Type B pancreatic cell (in vitro differentiated cells): ENCODE data around the gene PTPRO. TPM values are rescaled to one million over a fixed set of nuclear protein-coding genes. Genes with fewer than 3 reads are reported as not detected.

Experiments
- DNase-seq: peaks from one replicate; pipeline ENCODE4 v3.0.0; 2021; ENCODE audit warnings: mixed read lengths; ENCODE audit not compliant: unreplicated experiment; ENCODE audit errors: extremely low spot score
- H3K27ac Mint-ChIP-seq: 2 replicates; pipeline ENCODE4 v1.8.0; 2021; ENCODE audit warnings: mild to moderate bottlenecking, mixed read lengths
- H3K27me3 Mint-ChIP-seq: 2 replicates; pipeline ENCODE4 v1.8.0; 2021; ENCODE audit warnings: mixed read lengths
- H3K36me3 Mint-ChIP-seq: 2 replicates; pipeline ENCODE4 v1.8.0; 2021; ENCODE audit warnings: mixed read lengths
- H3K4me1 Mint-ChIP-seq: one replicate; pipeline ENCODE4 v1.8.0; 2021; ENCODE audit warnings: mixed read lengths; ENCODE audit not compliant: unreplicated experiment
- H3K4me3 Mint-ChIP-seq: 2 replicates; pipeline ENCODE4 v1.8.0; 2021; ENCODE audit warnings: mild to moderate bottlenecking, mixed read lengths
- H3K9me3 Mint-ChIP-seq: 2 replicates; pipeline ENCODE4 v1.8.0; 2021; ENCODE audit warnings: mixed read lengths
- CTCF ChIP-seq: fragments of 200-600 bp; sonication (generic); conservative IDR thresholded peaks from 2 replicates; pipeline ENCODE4 v1.5.0; 2021; ENCODE audit warnings: antibody characterized with exemption, mild to moderate bottlenecking
- total RNA-seq: library from RNA; stranded (reverse); gene quantifications from 2 replicates; pipeline ENCODE4 v1.2.1, GENCODE V29; 2021; ENCODE audit warnings: low replicate concordance

Gene PTPRO
- total RNA-seq, 1 donor from 2014 or later, result 7.8 TPM

GRCh38 chr12:15469356-15469755, 147.0 kb downstream of the PTPRO start:
- H3K4me1 Mint-ChIP-seq, result peaks cover 4% of the 10 kb centered on the region
- peaks cover 4% of the 10 kb centered on the region for H3K36me3 Mint-ChIP-seq
- no peak overlapping the region for H3K4me3 Mint-ChIP-seq
- H3K9me3 Mint-ChIP-seq, result no peaks in the 10 kb centered on the region
- peaks cover 49% of the 10 kb centered on the region for H3K27me3 Mint-ChIP-seq
- TF ChIP-seq CTCF, result no peak
- H3K27ac Mint-ChIP-seq, result no peak overlapping the region
- no peak for DNase-seq

- Mint-ChIP-seq H3K9me3 (no peaks in the 10 kb centered on the region), H3K27ac (no peak overlapping the region), H3K4me3 (no peak overlapping the region), H3K36me3 (peaks cover 9% of the 10 kb centered on the region), H3K27me3 (peaks cover 42% of the 10 kb centered on the region), H3K4me1 (peaks cover 9% of the 10 kb centered on the region)
- no peak for DNase-seq
- no peak for TF ChIP-seq CTCF
Observed at GRCh38 chr12:15472036-15472435, 149.7 kb downstream of the PTPRO start.

DNA sequence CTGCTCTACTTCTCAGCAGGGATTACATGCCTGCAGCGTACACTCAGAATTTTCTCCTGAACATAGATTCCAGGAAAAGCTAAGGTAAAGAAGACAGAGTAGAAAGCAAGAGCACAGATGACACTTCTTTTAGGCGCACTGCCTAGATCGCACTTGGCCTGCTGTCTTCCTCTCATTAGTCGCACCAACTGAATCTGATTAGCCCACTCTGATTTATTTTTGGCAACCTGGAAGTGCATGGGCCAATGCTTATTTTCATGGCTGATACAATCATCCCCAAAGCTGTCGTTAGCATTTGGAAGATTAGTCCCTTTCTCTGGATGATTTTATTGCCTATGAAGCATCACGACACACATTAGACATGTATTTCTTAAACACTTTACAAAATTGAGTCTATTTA, 152.5 kb downstream of the PTPRO start:
- no peak for DNase-seq
- no peaks in the 10 kb centered on the region for H3K9me3 Mint-ChIP-seq
- H3K4me1 Mint-ChIP-seq, result peaks cover 9% of the 10 kb centered on the region
- TF ChIP-seq CTCF, result no peak
- no peak overlapping the region for H3K27ac Mint-ChIP-seq
- peaks cover 32% of the 10 kb centered on the region for H3K27me3 Mint-ChIP-seq
- H3K36me3 Mint-ChIP-seq, result peaks cover 5% of the 10 kb centered on the region
- no peak overlapping the region for H3K4me3 Mint-ChIP-seq

DNA sequence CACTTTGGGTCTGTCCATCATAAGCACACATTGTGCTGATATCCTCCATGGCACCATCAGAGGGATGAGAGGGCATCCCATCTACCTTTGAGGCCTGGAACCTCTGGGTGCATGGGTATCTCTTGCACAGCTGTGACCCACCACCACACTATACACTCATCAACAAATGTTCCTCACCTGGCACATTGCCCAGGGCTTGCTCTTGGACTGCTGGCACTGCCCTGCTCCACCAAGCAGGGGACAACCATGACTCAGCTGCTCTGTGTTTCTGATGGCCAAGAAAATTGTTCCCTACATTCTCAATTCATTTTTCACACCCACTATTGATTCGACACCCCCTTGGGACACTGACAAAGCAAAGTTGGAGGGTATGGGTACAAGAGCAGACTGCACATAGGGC, 155.5 kb downstream of the PTPRO start:
- H3K4me1 Mint-ChIP-seq, result peaks cover 9% of the 10 kb centered on the region
- peaks cover 5% of the 10 kb centered on the region for H3K36me3 Mint-ChIP-seq
- peaks cover 26% of the 10 kb centered on the region for H3K27me3 Mint-ChIP-seq
- TF ChIP-seq CTCF, result no peak
- no peak overlapping the region for H3K4me3 Mint-ChIP-seq
- no peaks in the 10 kb centered on the region for H3K9me3 Mint-ChIP-seq
- H3K27ac Mint-ChIP-seq, result no peak overlapping the region
- DNase-seq, result no peak

GRCh38 chr12:15481846-15482245, 159.5 kb downstream of the PTPRO start:
- peaks cover 32% of the 10 kb centered on the region for H3K27me3 Mint-ChIP-seq
- no peak overlapping the region for H3K4me3 Mint-ChIP-seq
- H3K4me1 Mint-ChIP-seq, result no peaks in the 10 kb centered on the region
- no peak for DNase-seq
- no peak overlapping the region for H3K27ac Mint-ChIP-seq
- H3K9me3 Mint-ChIP-seq, result no peaks in the 10 kb centered on the region
- TF ChIP-seq CTCF, result no peak
- peaks cover 12% of the 10 kb centered on the region for H3K36me3 Mint-ChIP-seq

GRCh38 chr12:15485466-15485865, 163.2 kb downstream of the PTPRO start:
- no peak for DNase-seq
- no peaks in the 10 kb centered on the region for H3K4me1 Mint-ChIP-seq
- no peak for TF ChIP-seq CTCF
- H3K4me3 Mint-ChIP-seq, result no peak overlapping the region
- peaks cover 21% of the 10 kb centered on the region for H3K36me3 Mint-ChIP-seq
- no peaks in the 10 kb centered on the region for H3K9me3 Mint-ChIP-seq
- peaks cover 28% of the 10 kb centered on the region for H3K27me3 Mint-ChIP-seq
- no peak overlapping the region for H3K27ac Mint-ChIP-seq
